Measurements from ENCODE around the gene ENO4.
A peak's percentile ranks its signal among the peaks of the same experiment; 100 is the strongest.

Gene ENO4

GRCh38 chr10:116850058-116850611, 836 bp downstream of the ENO4 start:
- Histone ChIP-seq H3K27ac (ENCODE audit: low read depth, low read length) (no peak overlapping the region), H3K79me2 (ENCODE audit: control insufficient read depth, insufficient read depth, low read length, unreplicated experiment) (no peaks in the 10 kb centered on the region), H3K4me3 (ENCODE audit: low read depth, low read length) (peak overlapping the region; percentile 88), H3K36me3 (ENCODE audit: insufficient read depth, low read length) (no peaks in the 10 kb centered on the region), H2AFZ (ENCODE audit: low read length, unreplicated experiment) (peak overlapping the region; percentile 91), H3K27me3 (ENCODE audit: insufficient read depth, low read length) (no peaks in the 10 kb centered on the region), H3K4me1 (ENCODE audit: control insufficient read depth, insufficient read depth, low read length, unreplicated experiment) (peaks cover 8% of the 10 kb centered on the region)

- Histone ChIP-seq H3K4me3 (ENCODE audit: low read depth, low read length) (no peak overlapping the region), H2AFZ (ENCODE audit: low read length, unreplicated experiment) (no peak overlapping the region), H3K36me3 (ENCODE audit: insufficient read depth, low read length) (no peaks in the 10 kb centered on the region), H3K4me1 (ENCODE audit: control insufficient read depth, insufficient read depth, low read length, unreplicated experiment) (peaks cover 8% of the 10 kb centered on the region), H3K79me2 (ENCODE audit: control insufficient read depth, insufficient read depth, low read length, unreplicated experiment) (no peaks in the 10 kb centered on the region), H3K27me3 (ENCODE audit: insufficient read depth, low read length) (no peaks in the 10 kb centered on the region), H3K27ac (ENCODE audit: low read depth, low read length) (no peak overlapping the region)
Observed at GRCh38 chr10:116852246-116852645, 2.9 kb downstream of the ENO4 start.

DNA sequence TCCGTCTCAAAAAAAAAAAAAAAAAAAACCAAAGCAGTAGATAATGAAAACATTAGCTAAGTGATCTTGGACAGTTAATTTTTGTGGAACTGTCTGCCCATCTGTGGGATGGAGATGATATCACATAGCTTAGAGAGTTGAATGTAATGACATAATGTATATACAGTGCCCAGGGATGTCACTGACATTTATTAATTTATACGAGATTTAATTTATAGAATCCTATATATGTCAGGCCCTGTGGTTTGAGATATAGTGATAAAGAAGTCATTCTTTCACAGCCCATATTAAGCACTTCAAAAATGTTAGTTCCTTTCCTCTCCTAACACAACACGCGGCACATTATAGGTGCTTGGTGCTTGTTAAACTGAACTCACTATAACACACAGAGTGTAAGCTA, 4.0 kb downstream of the ENO4 start:
- no peak overlapping the region for H2AFZ ChIP-seq (ENCODE audit: low read length, unreplicated experiment)
- no peaks in the 10 kb centered on the region for H3K36me3 ChIP-seq (ENCODE audit: insufficient read depth, low read length)
- H3K27me3 ChIP-seq (ENCODE audit: insufficient read depth, low read length) = no peaks in the 10 kb centered on the region
- no peak overlapping the region for H3K4me3 ChIP-seq (ENCODE audit: low read depth, low read length)
- no peak overlapping the region for H3K27ac ChIP-seq (ENCODE audit: low read depth, low read length)
- peaks cover 8% of the 10 kb centered on the region for H3K4me1 ChIP-seq (ENCODE audit: control insufficient read depth, insufficient read depth, low read length, unreplicated experiment)
- no peaks in the 10 kb centered on the region for H3K79me2 ChIP-seq (ENCODE audit: control insufficient read depth, insufficient read depth, low read length, unreplicated experiment)

DNA sequence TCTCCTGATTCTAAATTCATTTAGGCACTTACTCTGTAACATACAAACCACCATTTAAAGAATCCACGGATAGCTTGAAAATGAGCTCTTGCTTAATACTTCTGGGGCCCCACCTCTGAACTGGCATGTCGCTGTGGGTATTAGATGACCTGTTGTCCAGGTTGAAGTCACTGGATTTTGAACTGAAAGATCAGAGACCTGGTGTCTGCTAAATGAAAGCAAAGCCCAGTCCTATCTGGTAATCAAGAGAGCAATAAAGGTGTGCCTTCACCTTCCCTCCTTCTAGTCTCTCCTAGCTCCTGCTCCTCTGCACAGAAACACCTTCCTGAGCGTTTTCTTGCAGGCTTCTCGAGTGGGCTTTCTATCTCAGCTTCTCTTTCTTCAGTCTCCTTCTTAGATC, 4.4 kb downstream of the ENO4 start:
- H3K27ac ChIP-seq (ENCODE audit: low read depth, low read length) = no peak overlapping the region
- H2AFZ ChIP-seq (ENCODE audit: low read length, unreplicated experiment) = no peak overlapping the region
- H3K4me3 ChIP-seq (ENCODE audit: low read depth, low read length) = no peak overlapping the region
- H3K27me3 ChIP-seq (ENCODE audit: insufficient read depth, low read length) = peaks cover 1% of the 10 kb centered on the region; the same call in 1 of the 2 replicates
- H3K36me3 ChIP-seq (ENCODE audit: insufficient read depth, low read length) = no peaks in the 10 kb centered on the region
- peaks cover 8% of the 10 kb centered on the region for H3K4me1 ChIP-seq (ENCODE audit: control insufficient read depth, insufficient read depth, low read length, unreplicated experiment)
- no peaks in the 10 kb centered on the region for H3K79me2 ChIP-seq (ENCODE audit: control insufficient read depth, insufficient read depth, low read length, unreplicated experiment)

DNA sequence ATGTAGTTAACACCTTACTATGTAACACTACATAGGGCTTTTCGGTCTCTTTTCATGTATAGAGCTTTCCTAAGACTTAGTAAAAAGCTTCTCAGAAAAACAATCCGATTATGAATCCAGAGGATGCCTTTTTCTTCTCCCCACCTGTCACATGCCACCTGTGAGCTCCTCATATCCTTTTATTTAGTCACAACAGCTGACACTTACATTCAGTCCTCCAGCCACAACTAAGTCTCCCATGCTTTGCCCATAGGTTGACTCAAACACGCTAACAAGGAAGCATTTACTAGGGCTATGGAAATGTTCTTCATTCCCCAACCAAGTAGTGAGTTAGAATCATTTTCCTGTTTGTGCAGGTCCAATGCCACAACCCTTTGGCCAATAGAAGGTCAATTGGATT, 7.9 kb downstream of the ENO4 start:
- H3K79me2 ChIP-seq (ENCODE audit: control insufficient read depth, insufficient read depth, low read length, unreplicated experiment) = no peaks in the 10 kb centered on the region
- H3K4me3 ChIP-seq (ENCODE audit: low read depth, low read length) = no peak overlapping the region

GRCh38 chr10:116861796-116862195, 12.5 kb downstream of the ENO4 start:
- Histone ChIP-seq H3K27ac (ENCODE audit: low read depth, low read length) (no peak overlapping the region), H3K4me1 (ENCODE audit: control insufficient read depth, insufficient read depth, low read length, unreplicated experiment) (no peaks in the 10 kb centered on the region), H3K4me3 (ENCODE audit: low read depth, low read length) (no peak overlapping the region), H3K36me3 (ENCODE audit: insufficient read depth, low read length) (no peaks in the 10 kb centered on the region), H3K79me2 (ENCODE audit: control insufficient read depth, insufficient read depth, low read length, unreplicated experiment) (no peaks in the 10 kb centered on the region), H2AFZ (ENCODE audit: low read length, unreplicated experiment) (no peak overlapping the region), H3K27me3 (ENCODE audit: insufficient read depth, low read length) (peaks cover 3% of the 10 kb centered on the region)

More for the DNA sequence above, 7.9 kb downstream of the ENO4 start:
- no peaks in the 10 kb centered on the region for H3K36me3 ChIP-seq (ENCODE audit: insufficient read depth, low read length)
- no peaks in the 10 kb centered on the region for H3K4me1 ChIP-seq (ENCODE audit: control insufficient read depth, insufficient read depth, low read length, unreplicated experiment)
- no peak overlapping the region for H3K27ac ChIP-seq (ENCODE audit: low read depth, low read length)
- H2AFZ ChIP-seq (ENCODE audit: low read length, unreplicated experiment) = no peak overlapping the region
- H3K27me3 ChIP-seq (ENCODE audit: insufficient read depth, low read length) = peaks cover 3% of the 10 kb centered on the region

DNA sequence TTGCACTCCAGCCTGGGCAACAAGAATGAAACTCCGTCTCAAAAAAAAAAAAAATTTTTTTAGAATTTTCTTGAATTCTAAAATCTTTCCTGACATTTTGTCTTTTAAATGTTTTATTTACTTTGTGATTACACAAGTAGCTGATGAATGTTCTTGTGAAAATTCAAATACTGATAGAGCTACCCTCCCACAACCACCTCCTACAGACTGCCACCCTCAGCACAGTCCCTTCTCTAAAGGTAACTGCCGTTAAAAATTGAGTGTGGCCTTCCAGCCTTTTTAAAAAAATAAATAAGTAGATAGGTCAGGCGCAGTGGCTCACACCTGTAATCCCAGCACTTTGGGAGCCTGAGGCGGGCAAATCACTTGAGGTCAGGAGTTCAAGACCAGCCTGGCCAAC, 15.1 kb downstream of the ENO4 start:
- H3K79me2 ChIP-seq (ENCODE audit: control insufficient read depth, insufficient read depth, low read length, unreplicated experiment) = no peaks in the 10 kb centered on the region
- no peaks in the 10 kb centered on the region for H3K4me1 ChIP-seq (ENCODE audit: control insufficient read depth, insufficient read depth, low read length, unreplicated experiment)
- H3K27ac ChIP-seq (ENCODE audit: low read depth, low read length) = no peak overlapping the region
- H3K27me3 ChIP-seq (ENCODE audit: insufficient read depth, low read length) = peaks cover 8% of the 10 kb centered on the region
- no peaks in the 10 kb centered on the region for H3K36me3 ChIP-seq (ENCODE audit: insufficient read depth, low read length)
- no peak overlapping the region for H3K4me3 ChIP-seq (ENCODE audit: low read depth, low read length)
- no peak overlapping the region for H2AFZ ChIP-seq (ENCODE audit: low read length, unreplicated experiment)

- Histone ChIP-seq H3K36me3 (ENCODE audit: insufficient read depth, low read length) (no peaks in the 10 kb centered on the region), H2AFZ (ENCODE audit: low read length, unreplicated experiment) (no peak overlapping the region), H3K27me3 (ENCODE audit: insufficient read depth, low read length) (peaks cover 24% of the 10 kb centered on the region), H3K4me3 (ENCODE audit: low read depth, low read length) (no peak overlapping the region), H3K27ac (ENCODE audit: low read depth, low read length) (no peak overlapping the region), H3K79me2 (ENCODE audit: control insufficient read depth, insufficient read depth, low read length, unreplicated experiment) (no peaks in the 10 kb centered on the region), H3K4me1 (ENCODE audit: control insufficient read depth, insufficient read depth, low read length, unreplicated experiment) (no peaks in the 10 kb centered on the region)
Observed at GRCh38 chr10:116866066-116866465, 16.8 kb downstream of the ENO4 start.

DNA sequence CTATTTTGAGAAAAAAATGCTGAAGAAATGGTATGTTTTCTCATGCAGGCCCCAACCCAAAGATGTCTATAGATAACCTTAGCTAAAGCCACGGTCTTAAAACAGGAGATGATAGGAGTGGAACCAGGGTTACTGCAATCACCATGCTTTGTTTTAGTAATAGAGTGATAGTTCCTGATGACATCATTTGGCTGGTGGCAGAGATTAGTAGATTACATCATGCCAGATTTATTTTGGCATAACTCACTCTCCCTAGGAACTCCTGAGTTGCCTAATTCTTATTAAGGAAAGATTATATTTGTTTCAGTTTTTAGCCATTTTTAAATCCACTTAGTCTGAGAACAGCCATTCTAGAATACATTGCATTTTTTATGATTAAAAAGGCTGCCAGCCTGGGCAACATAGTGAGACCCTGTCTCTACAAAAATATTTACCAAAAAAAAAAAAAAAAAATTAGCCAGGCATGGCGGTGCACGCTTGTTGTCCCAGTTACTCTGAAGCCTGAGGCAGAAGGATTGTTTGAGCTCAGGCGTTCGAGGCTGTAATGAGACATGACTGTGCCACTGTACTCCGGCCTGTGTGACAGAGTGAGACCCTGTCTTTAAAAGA, 17.8 kb downstream of the ENO4 start:
- no peak overlapping the region for H3K27ac ChIP-seq (ENCODE audit: low read depth, low read length)
- H3K79me2 ChIP-seq (ENCODE audit: control insufficient read depth, insufficient read depth, low read length, unreplicated experiment) = no peaks in the 10 kb centered on the region
- no peaks in the 10 kb centered on the region for H3K4me1 ChIP-seq (ENCODE audit: control insufficient read depth, insufficient read depth, low read length, unreplicated experiment)
- no peaks in the 10 kb centered on the region for H3K36me3 ChIP-seq (ENCODE audit: insufficient read depth, low read length)
- H3K27me3 ChIP-seq (ENCODE audit: insufficient read depth, low read length) = peaks cover 26% of the 10 kb centered on the region
- H3K4me3 ChIP-seq (ENCODE audit: low read depth, low read length) = no peak overlapping the region
- H2AFZ ChIP-seq (ENCODE audit: low read length, unreplicated experiment) = no peak overlapping the region

DNA sequence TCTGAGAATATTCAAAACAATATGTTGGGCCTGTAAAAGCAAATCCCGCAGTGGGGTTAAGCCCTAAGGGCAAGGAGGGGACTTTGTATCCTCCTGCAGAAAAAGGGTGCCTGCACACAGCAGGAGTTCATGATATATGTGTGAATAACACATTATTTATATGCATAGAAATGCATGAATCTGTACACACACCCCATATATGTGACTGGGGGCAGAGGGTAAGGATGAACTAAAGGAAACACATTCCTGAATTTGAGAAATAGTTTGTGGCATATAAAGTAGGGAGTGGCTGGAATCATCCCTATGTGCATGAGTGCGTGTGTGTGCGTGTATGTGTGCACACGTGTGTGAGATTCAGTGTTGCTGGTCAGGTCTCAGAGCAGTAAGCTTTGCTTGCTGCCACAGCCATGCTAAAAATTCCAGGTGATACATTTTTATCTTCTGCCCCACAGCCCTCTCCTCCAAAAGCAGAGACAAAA, 18.9 kb downstream of the ENO4 start:
- no peak overlapping the region for H3K4me3 ChIP-seq (ENCODE audit: low read depth, low read length)
- no peaks in the 10 kb centered on the region for H3K4me1 ChIP-seq (ENCODE audit: control insufficient read depth, insufficient read depth, low read length, unreplicated experiment)
- no peaks in the 10 kb centered on the region for H3K79me2 ChIP-seq (ENCODE audit: control insufficient read depth, insufficient read depth, low read length, unreplicated experiment)
- no peaks in the 10 kb centered on the region for H3K36me3 ChIP-seq (ENCODE audit: insufficient read depth, low read length)
- no peak overlapping the region for H3K27ac ChIP-seq (ENCODE audit: low read depth, low read length)
- H3K27me3 ChIP-seq (ENCODE audit: insufficient read depth, low read length) = peaks cover 35% of the 10 kb centered on the region
- H2AFZ ChIP-seq (ENCODE audit: low read length, unreplicated experiment) = no peak overlapping the region

GRCh38 chr10:116868722-116869121, 19.4 kb downstream of the ENO4 start:
- H3K36me3 ChIP-seq (ENCODE audit: insufficient read depth, low read length) = no peaks in the 10 kb centered on the region
- no peaks in the 10 kb centered on the region for H3K4me1 ChIP-seq (ENCODE audit: control insufficient read depth, insufficient read depth, low read length, unreplicated experiment)
- H3K27me3 ChIP-seq (ENCODE audit: insufficient read depth, low read length) = peaks cover 40% of the 10 kb centered on the region
- H3K79me2 ChIP-seq (ENCODE audit: control insufficient read depth, insufficient read depth, low read length, unreplicated experiment) = no peaks in the 10 kb centered on the region
- no peak overlapping the region for H3K4me3 ChIP-seq (ENCODE audit: low read depth, low read length)
- no peak overlapping the region for H3K27ac ChIP-seq (ENCODE audit: low read depth, low read length)
- H2AFZ ChIP-seq (ENCODE audit: low read length, unreplicated experiment) = no peak overlapping the region

All from ACC112 (cell line).